Measurements from ENCODE around the gene BSN.

The BSN gene

DNA sequence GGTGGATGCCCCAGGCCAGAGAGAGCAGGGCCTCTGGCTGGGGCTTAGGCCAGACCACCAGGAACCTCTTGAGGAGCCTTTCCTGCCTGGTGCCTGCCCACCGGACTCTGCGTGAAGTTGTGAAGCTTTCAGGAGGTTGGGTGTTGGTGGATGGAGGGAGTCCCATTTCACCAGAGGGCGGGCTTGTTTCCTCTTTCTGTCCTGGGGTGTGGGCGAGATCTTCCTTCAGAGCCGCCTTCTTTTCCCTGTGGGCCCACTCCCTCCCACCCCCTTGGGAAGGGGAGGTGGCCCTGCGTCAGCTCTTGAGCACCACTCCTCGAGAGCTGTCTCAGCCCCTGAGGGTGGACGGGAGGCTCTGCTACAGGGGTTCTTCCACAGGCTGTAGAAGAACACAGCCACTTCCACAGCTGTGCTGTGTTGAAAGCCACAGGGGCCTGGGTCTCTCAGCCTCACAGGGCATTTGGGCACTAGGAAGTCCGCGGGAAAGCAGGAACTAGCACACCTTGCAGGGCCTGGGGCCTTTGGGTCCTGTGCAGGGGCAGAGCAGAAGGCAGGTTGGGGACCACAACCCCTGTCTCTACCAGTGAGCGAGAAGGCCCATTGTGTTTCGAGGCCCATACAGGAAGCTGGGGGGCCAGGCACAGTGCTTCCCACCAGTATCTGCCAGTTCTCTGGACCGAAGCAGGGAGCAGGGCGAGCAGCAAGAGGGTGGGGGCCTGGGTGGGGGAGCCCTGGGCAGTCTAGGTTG is 163.1 kb downstream of the BSN start:
- TF ChIP-seq, protein P1, sequence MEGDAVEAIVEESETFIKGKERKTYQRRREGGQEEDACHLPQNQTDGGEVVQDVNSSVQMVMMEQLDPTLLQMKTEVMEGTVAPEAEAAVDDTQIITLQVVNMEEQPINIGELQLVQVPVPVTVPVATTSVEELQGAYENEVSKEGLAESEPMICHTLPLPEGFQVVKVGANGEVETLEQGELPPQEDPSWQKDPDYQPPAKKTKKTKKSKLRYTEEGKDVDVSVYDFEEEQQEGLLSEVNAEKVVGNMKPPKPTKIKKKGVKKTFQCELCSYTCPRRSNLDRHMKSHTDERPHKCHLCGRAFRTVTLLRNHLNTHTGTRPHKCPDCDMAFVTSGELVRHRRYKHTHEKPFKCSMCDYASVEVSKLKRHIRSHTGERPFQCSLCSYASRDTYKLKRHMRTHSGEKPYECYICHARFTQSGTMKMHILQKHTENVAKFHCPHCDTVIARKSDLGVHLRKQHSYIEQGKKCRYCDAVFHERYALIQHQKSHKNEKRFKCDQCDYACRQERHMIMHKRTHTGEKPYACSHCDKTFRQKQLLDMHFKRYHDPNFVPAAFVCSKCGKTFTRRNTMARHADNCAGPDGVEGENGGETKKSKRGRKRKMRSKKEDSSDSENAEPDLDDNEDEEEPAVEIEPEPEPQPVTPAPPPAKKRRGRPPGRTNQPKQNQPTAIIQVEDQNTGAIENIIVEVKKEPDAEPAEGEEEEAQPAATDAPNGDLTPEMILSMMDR (IDR thresholded peaks at IDR 0.05): no peak

DNA sequence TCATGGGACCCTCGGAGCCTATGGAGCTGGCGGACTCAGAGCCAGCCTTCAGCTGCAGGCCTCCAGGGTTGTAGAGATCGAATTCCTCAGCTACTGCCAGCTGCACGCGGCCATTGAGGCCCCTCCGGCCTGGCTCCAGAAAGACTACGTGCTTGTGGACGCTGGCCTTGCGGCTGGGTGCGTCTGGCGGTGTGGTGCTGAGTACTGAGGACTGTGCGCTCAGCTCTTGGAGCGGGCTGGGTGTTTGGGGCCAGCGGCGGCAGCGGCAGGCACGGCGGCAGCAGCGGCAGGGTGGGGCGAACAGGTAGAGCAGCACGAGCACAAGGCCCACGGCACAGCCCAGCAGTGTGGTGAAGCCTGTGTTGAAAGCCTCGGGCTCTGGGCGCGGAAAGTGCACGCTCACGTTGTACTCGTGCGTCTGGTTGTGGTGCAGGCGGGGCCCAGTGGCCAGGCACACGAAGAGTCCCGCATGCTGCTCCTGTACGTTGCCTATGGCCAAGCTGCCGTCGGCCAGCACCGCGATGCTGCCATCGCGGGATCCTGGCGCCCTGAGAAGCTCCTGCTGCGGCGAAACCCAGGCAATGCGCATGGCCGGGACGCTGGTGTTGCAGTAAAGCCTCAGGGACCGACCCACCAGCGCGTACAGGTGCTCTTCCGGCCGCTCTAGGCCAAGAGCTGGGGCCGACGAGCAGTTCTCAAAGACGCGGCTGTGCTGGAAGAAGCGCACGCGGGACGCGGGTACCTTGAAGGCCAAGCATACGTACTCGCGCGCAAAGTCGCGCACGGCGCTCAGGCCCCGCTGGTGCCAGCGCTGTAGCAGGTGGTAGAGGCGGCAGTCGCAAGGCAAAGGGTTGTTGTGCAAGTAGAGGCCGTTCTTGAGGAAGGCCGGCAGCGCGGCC is 163.9 kb downstream of the BSN start:
- TF ChIP-seq, protein P1 (IDR thresholded peaks at IDR 0.05): no peak

DNA sequence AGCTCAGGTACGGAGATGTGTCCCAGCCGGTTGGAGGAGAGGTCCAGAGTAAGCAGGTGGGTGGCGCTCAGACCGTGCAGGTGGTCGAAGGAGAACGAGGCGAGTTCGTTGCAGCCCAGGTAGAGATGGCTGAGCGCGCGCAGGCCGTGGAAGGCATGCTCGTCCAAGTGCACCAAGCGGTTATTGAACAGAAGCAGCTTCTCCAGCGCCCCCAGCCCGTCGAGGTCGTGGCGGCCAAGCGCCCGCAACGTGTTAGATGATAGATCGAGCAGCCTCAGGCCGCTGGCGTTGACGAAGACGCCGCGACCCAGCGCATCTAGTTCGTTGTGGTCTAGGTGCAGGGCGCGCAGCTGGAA is 164.6 kb downstream of the BSN start:
- TF ChIP-seq, protein P1 (IDR thresholded peaks at IDR 0.05): no peak

DNA sequence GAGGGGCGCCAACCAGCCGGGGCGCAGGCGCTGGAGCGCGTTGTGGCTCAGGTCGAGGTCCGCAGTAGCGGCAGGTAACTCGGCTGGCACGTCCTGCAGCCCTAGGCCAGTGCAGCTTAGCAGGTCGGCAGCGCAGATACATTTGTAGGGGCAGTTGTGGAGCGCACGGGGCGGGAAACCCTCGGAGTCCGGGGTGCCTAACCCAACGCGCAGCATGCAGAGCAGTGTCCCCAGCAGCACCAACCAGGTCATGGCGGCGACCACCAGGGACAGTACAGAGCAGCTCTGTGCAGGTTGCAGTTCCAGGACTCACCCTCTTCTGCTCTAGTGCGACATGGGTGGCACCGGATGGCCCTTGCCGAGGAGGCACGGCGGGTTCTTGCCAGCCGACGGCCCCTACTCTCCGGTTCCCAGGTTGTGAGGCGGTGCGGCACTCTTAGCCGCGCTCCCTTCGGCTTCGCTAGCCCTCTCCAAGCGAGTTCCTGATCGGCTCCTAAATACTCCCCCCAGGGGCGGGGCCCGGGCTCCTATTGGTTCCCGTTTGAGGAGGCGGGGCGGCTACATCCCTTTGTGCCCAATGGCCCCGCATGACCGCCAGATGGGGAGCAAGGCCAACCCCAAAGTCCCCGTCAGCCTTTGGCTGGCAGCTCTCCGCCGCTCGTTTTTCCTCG is 165.1 kb downstream of the BSN start, which contains the start of gene AMIGO3:
Gene AMIGO3, minus strand, starts transcription at position 471 of the 671 bp plus-strand sequence. Its CDS starts 219 bp downstream, at position 252.
- TF ChIP-seq, protein P1 (IDR thresholded peaks at IDR 0.05): peak; percentile 16; the same call in 1 of the 2 replicates
